ENCODE data around the gene L2HGDH. TPM values are rescaled to one million over a fixed set of nuclear protein-coding genes. Genes with fewer than 3 reads are reported as not detected.
A peak's percentile ranks its signal among the peaks of the same experiment; 100 is the strongest.

L2HGDH gene
- total and polyA plus RNA-seq, 2 of the 4 experiments (the other 2 are of a cell fraction), result 3.1 to 3.8 TPM

DNA sequence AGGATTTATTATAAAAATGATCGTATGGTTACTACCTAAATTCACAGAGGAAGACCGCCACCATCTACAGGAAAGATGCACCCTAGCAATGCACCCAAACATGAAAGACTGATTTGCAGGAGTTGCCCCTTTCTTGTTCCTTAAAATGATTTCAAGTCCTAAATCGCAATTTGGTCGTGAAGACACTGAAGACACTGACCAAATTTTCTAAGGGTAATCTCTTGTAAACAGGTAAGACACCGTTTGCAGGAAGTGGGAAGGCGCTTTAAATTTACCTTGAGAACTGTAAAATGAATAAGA is 81.7 kb downstream of the L2HGDH start:
- in situ Hi-C loops (cut with MboI; ENCODE audit: low sequenced_read_pairs), result no loop called here
- H3K4ac ChIP-seq (ENCODE audit: low read depth, low read length), result peak overlapping the region; percentile 1; the same call in 1 of the 2 replicates
- peaks cover 41% of the 10 kb centered on the region for H4K20me1 ChIP-seq (ENCODE audit: insufficient read depth, low read length)
- no peak overlapping the region for H2BK15ac ChIP-seq (ENCODE audit: low read depth, low read length)
- H3K4me1 ChIP-seq (ENCODE audit: control insufficient read depth, insufficient read depth, low read length), result peaks cover 3% of the 10 kb centered on the region; the same call in 1 of the 2 replicates
- no peak overlapping the region for H4K5ac ChIP-seq (ENCODE audit: low read depth, low read length)
- H2BK120ac ChIP-seq (ENCODE audit: low read depth, low read length), result no peak overlapping the region
- H3K9me3 ChIP-seq (ENCODE audit: control insufficient read depth, insufficient read depth, low read length), result no peaks in the 10 kb centered on the region
- peak overlapping the region; percentile 88 for H3K4me3 ChIP-seq (ENCODE audit: insufficient read depth, low read depth, low read length)
- peak overlapping the region; percentile 87 for H3K23ac ChIP-seq (ENCODE audit: low read depth, low read length)
- H3K56ac ChIP-seq (ENCODE audit: extremely low read depth, insufficient read depth, low read length), result peak overlapping the region; percentile 70
- no peak overlapping the region for H4K91ac ChIP-seq (ENCODE audit: insufficient read depth, low read depth, low read length)
- H3K9me1 ChIP-seq (ENCODE audit: insufficient read depth, low read length), result no peaks in the 10 kb centered on the region
- intact Hi-C loops (cut with micrococcal nuclease), result loop anchor here (10.0 kb wide), 1 partner anchor 304 kb away; the partner anchor contains the start of gene MAP4K5
- BruUV-seq (replicated peaks), result no TSS peak
- H3K79me1 ChIP-seq (ENCODE audit: low read depth in 1 of 2, low read length in 2 of 2), result peaks cover 0 to 56% of the 10 kb centered on the region in 2 experiments; a peak in 2 of 4 replicates
- dilution Hi-C loops (cut with HindIII; ENCODE audit: low sequenced_read_pairs, unreplicated experiment), result no loop called here
- H2AK9ac ChIP-seq (replicated peaks; ENCODE audit: low read depth, low read length, poor library complexity), result no peak overlapping the region
- TF ChIP-seq RFX5 (IDR thresholded peaks at IDR 0.05; ENCODE audit: low read depth, low read length) (no peak), POLR2A (IDR thresholded peaks at IDR 0.05; ENCODE audit: low read depth, low read length) (no peak), CEBPB (IDR thresholded peaks at IDR 0.05; ENCODE audit: low read depth, low read length) (no peak), SMC3 (IDR thresholded peaks at IDR 0.05; ENCODE audit: low read depth, low read length) (no peak)
- TF ChIP-seq, protein P1, sequence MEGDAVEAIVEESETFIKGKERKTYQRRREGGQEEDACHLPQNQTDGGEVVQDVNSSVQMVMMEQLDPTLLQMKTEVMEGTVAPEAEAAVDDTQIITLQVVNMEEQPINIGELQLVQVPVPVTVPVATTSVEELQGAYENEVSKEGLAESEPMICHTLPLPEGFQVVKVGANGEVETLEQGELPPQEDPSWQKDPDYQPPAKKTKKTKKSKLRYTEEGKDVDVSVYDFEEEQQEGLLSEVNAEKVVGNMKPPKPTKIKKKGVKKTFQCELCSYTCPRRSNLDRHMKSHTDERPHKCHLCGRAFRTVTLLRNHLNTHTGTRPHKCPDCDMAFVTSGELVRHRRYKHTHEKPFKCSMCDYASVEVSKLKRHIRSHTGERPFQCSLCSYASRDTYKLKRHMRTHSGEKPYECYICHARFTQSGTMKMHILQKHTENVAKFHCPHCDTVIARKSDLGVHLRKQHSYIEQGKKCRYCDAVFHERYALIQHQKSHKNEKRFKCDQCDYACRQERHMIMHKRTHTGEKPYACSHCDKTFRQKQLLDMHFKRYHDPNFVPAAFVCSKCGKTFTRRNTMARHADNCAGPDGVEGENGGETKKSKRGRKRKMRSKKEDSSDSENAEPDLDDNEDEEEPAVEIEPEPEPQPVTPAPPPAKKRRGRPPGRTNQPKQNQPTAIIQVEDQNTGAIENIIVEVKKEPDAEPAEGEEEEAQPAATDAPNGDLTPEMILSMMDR (conservative IDR thresholded peaks at IDR 0.05; ENCODE audit: low read depth, low read length), result no peak
- WGBS, 2 experiments (ENCODE audit: extremely low coverage in 2 of 2, insufficient read length in 1 of 2), result no CpG with 5 or more reads among the region's 6 CpGs
- peak overlapping the region; percentile 79 for H2BK5ac ChIP-seq (ENCODE audit: low read depth, low read length, poor library complexity, severe bottlenecking)
- H4K8ac ChIP-seq (ENCODE audit: low read depth in 2 of 2, low read length in 2 of 2), result no peak overlapping the region; a peak in 1 of 4 replicates
- H3K18ac ChIP-seq (ENCODE audit: low read depth, low read length), result no peak overlapping the region
- POLR2A ChIA-PET (ENCODE audit: unreplicated experiment), result interaction anchor here (0.5 kb wide), 1 partner anchor 166 kb away, joined by 5 read pairs; no protein-coding TSS in a partner anchor
- peak overlapping the region; percentile 1 for H3K14ac ChIP-seq (replicated peaks; ENCODE audit: low read depth, low read length)
- no peaks in the 10 kb centered on the region for H3K36me3 ChIP-seq (ENCODE audit: control insufficient read depth, insufficient read depth, low read length)
- DNase-seq, result no peak
- H3K9ac ChIP-seq (ENCODE audit: low read depth, low read length), result peak overlapping the region; percentile 90
- no peak overlapping the region for H2BK20ac ChIP-seq (ENCODE audit: low read depth, low read length)
- ATAC-seq (ENCODE audit: low read depth), result no peak
- no peak overlapping the region for H2AFZ ChIP-seq (replicated peaks; ENCODE audit: low read length, poor library complexity)
- peak overlapping the region; percentile 99 for H3K4me2 ChIP-seq (ENCODE audit: low read depth, low read length)
- CTCF ChIA-PET, result no interaction called here
- no peak overlapping the region for H2AK5ac ChIP-seq (ENCODE audit: low read depth, low read length)
- H3K27ac ChIP-seq (ENCODE audit: insufficient read depth, low read length), result peak overlapping the region; percentile 3; the same call in 1 of the 2 replicates
- H3K27me3 ChIP-seq (ENCODE audit: control insufficient read depth, insufficient read depth, low read length), result no peaks in the 10 kb centered on the region

All from IMR-90 (cell line).